GM19239 (cell line): ENCODE measurements around the gene FLT1.
A peak's percentile ranks its signal among the peaks of the same experiment; 100 is the strongest.

ENCODE experiments used
- DNase-seq: peaks from one replicate; pipeline ENCODE4 v3.0.0; 2011; ENCODE audit warnings: low spot score; ENCODE audit not compliant: insufficient read length
- FAIRE-seq: peaks from 2 replicates; lab custom pipeline; 2011; peaks lifted over from hg19 to GRCh38; lab: Jason Lieb, UNC

FLT1 gene

DNA sequence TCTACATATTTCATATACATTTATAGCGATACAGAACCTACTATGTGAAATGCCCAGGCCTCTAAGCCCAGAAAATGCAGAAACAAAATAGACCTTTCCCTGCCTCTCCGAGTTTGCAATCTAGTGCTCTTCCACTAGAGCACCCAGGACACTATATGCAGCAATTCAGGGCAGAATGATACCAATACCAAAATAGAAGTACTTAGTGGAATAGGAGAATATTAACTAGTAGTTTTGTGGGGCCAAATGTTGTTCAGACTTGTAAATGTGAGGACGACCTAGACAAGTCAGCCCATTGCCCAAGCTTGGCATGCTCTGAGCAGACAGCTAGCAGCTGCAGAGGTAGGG lies 35.8 kb upstream of the FLT1 start:
- DNase-seq (peak; percentile 34), FAIRE-seq (no peak)

DNA sequence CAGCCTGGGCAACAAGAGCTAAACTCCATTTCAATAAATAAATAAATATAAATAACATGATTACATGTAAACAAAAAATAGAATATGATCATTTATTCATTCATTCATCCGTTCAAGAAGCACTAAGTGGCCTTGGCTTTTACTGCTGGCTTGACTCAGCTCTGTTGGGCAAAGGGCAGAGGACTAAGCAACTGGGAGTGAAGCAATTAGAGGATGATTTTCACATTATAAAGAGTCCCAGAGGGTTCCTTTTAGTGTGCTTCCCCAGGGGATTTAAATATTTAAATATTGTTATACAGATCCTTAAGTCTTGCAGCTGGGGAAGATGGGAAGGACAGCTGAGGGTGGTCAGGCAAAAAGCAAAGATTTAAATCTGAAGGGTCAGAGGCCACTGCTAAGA lies 34.9 kb upstream of the FLT1 start:
- DNase-seq, result no peak
- no peak for FAIRE-seq

DNA sequence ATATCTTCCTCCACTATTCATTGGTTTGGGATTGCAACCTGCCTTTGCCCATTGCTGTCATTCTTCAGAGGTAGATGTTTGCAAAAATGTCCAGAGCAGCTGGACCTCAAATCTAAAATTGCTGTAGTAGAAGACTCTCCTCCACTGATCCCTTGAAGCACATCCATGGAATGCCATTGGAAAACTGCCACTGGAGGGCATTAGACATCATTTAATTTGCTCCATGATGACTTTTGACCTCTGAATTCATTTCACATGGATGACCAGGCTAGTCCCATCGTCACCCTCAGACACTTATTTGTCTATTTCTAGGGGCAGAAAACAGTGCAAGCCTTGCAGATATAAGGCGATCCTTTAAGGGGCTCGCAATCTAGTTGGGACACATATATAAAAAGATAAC lies 33.9 kb upstream of the FLT1 start:
- no peak for FAIRE-seq
- no peak for DNase-seq

DNA sequence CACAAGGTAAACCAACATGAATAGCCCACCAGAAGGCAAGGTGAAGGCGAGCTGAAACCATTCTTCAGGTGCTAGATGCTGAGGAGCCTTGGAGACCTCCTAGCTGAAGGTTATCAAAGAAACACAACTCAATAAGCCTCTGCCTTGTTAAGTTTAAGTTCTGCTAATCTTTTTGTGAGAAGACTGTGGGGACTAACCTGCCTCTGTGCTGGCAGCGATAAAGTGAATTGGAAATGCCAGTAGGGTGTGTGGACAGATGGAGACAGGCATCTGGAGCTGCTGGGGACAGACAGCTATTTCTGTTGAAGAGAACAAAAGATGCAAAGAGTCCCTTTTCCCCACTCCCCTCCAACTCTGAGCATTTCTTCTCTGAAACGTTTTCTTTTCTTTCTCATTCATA lies 33.5 kb upstream of the FLT1 start:
- DNase-seq (no peak), FAIRE-seq (peak; percentile 33)

DNA sequence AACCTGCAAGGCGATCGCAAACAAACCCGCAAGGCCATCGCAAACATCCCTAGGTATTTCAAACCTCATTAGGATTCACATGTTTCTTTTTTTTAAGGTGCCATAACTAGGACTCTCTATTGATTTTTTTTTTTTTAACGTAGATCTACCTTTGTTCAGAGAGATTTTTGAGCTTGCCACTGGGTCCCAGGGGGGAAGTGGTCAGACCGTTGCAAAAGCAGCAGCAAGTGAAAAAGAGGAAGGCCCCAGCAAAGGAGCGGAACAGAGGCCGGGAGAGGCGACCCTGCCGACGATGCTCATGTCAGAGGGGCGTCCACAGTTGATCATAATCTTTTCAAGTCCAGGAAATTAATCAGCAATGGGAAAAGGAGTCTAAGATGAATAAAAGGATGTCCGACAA lies 32.7 kb upstream of the FLT1 start:
- FAIRE-seq (peak; percentile 91), DNase-seq (peak; percentile 26)

DNA sequence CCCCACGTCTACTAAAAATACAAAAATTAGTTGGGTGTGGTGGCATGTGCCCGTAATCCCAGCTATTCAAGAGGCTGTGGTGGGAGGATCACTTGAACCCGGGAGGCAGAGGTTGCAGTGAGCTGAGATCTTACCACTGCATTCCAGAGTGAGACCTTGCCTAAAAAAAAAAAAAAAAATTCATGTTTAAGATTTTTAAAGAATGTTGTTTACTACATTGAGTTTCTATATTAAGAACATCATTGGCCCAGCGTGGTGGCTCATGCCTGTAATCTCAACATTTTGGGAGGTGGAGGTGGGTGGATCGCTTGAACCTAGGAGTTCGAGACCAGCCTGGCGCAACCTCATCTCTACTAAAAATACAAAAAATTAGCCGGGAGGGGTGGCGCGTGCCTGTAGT lies 31.9 kb upstream of the FLT1 start:
- FAIRE-seq, result no peak
- DNase-seq, result no peak

DNA sequence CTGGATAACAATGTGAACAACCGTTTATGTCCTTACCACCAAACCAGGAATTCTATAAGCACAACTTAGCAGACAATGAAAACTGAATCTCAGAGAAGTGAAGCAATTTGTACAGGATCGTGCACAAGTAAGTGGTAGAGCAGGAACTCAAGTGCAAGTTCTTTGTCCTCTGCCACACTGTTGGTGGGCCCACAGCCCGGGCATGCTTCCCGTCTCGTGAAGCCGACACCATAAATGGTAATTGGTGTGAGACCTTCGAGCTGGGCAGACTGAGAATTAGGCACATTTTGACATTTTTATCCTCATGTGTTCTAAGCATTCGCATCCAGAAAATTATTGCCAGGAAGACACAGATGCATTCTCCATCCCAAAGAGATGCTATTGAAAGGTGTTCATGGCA lies 27.9 kb upstream of the FLT1 start:
- DNase-seq (no peak), FAIRE-seq (no peak)

DNA sequence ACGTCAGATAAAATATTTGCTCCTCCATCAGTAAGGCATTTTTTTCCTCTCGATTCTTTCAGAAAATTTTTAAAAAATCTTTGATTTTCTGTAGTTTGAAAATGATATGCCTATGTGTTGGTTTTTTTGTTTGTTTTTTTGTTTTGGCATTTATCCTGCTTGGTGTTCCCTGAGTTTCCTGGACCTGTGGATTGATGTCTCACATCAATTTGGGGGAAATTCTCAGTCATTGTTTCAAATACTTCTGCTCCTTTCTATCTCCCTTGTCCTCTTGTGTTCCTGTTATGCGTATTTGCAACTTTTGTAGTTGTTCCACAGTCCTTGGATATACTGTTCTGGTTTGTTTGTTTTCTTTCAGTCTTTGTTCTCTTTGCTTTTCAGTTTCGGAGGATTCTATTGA lies 18.8 kb upstream of the FLT1 start:
- no peak for FAIRE-seq
- no peak for DNase-seq

DNA sequence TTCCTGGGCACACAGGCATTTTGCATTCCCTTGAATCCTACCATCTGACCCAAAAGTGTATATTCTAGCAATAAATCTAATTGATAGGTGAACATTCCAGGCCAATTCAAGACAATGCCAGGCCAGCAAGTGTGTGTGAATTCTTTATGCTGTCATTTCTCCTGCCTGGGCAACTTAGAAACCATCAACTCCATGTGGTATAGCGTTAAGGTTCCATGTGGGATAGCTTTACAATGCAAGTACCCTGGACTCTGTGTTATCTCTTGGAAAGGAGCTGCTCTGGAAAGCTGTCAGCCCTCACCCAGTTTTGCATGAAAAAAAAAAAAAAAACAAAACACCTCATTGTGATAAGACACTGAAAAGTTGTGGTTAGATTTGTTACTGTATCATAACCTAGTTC lies 15.6 kb upstream of the FLT1 start:
- FAIRE-seq, result peak; percentile 56

DNA sequence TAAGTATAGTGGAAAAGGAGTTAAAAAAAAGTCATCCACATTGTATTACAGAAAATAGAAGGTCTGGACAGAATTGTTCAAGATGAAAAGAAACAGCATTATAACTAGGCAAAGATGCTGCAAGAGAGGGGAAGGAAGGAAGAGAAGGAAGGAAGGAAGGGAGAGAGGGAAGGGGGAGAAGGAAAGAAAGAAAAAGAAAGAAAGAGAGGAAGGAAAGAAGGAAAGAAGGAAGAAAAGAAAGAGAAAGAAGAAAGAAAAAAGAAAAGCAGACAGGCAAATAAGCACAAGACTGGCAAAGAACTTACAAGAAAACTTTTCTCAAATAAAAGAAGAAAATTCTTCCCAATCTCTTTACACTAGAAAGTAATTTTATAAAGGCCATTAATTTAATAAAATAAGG lies 15.1 kb upstream of the FLT1 start:
- FAIRE-seq (no peak), DNase-seq (no peak)

More for the DNA sequence above, 15.6 kb upstream of the FLT1 start:
- no peak for DNase-seq

DNA sequence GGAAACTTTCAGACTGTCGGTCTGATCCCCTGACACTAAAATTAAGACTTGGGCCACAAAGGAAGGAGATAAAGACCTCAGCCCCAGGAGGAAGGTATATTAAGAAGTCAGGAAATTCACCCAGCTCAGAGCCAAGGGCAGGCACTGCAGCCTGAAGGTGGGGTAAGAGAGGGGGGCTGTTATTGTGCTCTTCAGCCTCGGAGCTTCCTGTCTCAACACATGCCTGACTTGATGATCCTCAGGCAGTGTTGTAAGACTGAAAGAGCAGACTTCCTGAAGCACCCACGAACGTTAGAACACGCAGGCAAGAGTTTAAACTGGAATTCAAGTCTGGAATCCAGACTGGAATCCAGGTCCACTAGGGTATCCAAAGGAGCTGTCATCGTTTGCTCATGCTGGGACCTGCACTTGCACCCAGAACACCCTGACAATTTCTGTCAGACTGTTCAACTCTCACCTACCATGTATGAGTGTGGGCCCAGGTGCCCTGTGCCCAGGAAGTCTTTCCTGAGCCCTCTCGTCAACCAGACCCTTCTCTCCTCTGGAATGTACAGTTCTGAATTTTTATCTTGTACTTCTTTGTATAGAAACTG lies 10.7 kb upstream of the FLT1 start:
- DNase-seq (no peak), FAIRE-seq (no peak)

DNA sequence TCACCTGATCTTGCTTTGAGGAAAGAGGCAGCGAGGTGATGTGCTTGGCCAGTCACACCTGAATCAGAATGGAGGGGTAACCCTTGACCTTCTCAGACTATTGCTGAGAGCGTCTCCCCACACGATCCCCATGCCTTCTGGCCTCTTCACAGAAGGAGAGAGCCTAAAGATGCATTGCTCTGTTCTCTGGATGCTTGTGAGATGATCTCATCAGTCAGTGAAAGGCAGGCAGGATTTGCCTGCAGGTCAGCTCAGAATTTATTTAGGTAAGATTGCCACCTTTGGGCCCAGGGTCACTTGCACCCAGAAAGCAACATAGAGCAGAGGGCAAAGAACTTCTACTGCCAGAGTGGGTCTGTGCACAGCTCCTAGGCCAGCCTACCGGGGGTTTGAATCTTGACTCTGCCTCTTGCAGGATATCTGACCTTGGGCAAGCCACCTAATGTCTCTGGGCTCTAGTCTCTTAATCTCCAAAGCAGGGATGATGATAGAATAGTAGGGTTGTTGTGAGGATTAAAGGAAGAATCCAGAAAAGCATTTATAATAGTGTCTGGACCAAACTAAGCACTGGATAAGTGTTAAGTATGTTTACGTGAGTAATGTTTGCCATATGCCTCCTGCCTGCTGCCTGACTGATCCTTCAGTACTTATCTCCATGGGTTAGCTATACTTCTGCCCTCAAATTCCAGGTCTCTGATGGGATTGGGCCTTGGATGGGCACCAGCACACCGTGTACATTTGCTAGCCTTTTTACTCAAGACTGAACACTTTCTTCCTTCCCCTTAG lies 8.4 kb upstream of the FLT1 start:
- FAIRE-seq (no peak), DNase-seq (no peak)

DNA sequence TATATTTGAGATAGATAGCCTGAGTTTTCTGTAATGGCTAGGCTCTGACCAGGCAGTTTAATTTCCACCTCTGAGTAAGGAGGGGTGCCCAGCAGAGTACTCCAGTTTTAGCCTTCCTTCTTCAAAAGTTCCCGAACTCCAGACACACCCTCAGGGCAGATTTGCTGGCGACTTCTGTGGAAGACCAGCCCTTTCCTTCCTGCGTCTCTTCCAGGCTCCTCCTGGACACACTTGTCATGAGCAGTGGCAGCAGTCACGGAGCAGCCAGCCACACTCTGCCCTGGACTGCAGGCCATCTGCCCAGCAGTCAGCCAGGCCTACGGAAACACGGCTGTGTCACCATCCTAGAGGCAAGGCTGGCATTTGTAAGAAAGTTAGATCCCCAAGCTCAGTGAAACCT lies 6.6 kb upstream of the FLT1 start:
- FAIRE-seq (no peak), DNase-seq (no peak)

DNA sequence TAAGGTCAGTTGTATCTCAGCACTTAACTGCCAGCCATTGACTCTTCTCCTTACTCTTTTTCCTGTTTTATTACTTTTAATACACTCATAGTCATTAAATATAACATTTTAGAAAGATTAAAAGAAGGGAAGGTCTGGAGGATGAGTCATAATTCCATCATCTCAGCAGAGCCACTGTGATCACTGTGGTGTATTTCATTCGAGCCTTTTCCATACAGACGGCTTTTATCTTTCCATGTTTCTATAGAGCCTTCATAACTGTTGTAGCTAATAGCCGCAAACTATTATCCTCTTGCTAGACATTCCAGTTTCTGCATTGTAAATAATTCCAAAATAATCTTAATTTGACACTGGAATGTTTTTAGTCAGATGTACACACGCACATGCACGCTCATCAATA lies 4.7 kb upstream of the FLT1 start:
- DNase-seq (no peak), FAIRE-seq (no peak)

DNA sequence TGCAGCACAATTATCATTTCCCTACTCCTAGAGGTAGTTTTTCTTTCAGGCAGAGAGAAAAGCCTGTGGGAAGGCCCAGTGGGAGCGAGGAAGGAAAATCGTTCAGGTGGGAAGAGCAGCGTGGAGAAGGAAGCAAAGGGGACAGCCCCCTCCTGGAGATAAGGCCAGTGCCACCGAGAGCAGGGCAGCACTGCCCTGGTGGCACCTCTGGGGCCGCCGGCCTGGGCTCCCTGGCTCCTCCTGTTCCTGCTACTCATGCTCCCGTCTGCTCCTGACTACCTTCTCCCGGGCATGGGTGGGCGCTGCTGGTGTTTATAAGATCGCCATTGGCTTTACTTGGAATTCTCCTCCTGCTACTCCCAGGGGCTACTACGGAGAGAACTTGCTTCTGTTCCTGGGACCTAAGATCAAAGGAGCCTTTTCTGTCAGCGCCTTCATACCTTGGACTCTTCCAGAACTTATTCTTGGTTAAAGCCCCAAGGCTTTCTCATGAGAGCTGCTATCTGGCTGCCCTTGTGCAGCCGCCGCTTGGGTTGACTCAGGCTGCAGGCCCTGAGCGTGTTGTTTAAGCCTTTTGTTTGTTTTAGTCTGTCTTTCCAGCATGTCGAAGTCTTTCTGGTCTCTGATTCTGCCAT lies 3.7 kb upstream of the FLT1 start:
- FAIRE-seq (no peak), DNase-seq (no peak)

DNA sequence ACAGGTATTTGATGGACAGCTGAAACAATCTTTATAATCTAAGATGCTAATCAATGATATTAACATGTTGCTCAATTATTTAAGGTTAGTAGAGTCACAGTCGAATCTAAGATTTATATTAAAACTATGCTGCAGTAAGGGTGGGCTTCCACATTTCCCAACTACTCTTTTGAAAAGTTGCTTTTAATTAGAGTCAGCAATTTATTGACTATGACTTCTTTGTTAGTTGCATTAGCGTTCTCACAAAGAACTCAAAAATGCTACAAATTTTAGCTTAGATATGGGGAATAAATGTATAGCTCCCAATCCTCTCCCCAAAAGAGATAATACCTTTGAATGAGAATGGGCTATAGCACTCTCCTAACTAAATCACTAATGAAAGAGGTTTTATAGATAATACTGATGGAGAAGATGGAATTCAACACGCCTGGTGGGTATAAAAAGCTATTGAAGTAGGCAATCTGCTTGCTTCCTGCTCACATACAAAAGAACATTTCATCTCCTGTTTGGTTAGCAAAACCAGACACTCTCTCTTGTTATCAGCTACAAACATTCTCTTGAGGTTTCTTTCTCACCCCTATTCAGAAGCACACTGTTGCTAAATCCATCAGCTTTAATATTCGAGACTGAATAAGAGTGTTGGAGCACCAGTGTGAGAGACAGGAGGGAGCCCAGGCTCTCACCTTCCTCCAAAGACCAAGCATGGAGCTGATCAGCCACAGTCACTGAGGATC lies 2.4 kb upstream of the FLT1 start:
- no peak for FAIRE-seq

DNA sequence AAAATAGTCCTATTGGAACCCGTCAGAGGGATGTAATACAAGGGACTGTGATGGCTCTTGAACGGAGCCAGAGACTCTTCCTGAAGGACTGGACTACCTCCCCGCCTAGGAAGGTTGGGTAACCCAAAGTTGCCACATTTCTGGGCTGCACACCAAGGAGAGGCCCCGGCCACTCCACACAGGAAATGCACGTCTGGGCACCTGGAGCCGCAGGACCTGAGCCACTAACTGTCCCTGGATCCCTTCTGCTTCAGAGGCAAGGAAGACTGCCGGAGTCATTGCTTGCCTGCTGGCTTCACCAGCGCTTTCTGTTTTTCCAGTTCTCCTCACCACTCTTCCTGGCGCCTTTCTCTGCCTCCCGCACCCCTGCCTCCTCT lies 1.2 kb upstream of the FLT1 start:
- no peak for DNase-seq
- FAIRE-seq, result no peak

More for the DNA sequence above, 2.4 kb upstream of the FLT1 start:
- DNase-seq, result no peak

DNA sequence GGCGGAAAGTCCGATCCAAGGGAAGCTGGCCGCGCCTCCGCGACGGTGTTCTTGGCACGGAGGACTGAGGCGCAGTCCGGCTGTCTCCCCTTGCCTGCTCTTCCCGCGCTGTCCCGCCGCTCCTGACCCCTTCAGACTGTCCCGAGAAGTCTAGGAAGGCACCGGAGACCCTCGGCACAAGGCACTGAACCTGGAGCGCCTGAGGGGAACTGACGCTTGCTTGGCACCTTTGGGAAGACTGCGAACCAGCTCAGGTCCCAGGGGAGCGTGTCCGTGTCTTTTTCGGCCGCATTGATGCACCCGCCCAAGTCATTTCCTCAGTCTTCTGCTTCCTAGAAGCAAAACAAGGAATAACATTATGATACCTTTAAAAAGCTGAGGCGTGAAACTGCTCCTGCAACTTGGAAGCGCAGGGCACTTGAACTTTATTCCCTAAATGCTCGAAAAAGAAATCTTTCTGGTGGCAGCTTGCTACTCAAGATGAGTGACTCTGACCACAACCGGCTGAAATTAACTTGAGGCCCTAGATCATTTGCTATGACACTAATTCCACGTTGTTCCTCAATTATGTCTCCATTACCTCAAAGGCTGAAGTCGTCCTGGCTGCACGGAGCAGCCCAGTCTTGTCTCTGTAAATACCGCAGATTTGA lies 735 bp upstream of the FLT1 start:
- FAIRE-seq (peak; percentile 66), DNase-seq (no peak)

DNA sequence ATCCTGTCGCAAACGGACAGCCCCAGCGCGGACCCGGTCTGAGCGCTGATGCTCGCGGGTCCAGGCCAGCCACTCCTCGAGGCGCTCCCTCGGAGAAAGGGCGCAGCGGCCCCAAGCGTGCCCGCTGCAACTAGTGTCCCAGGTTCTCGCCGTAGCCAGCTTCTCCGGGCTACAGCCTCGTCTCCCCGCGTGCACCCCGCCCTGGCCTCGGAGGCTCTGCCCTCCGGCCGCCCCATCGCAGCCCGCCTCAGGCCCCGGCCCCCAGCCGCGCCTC lies 487 bp downstream of the FLT1 start:
- DNase-seq, result peak; percentile 16
- no peak for FAIRE-seq

DNA sequence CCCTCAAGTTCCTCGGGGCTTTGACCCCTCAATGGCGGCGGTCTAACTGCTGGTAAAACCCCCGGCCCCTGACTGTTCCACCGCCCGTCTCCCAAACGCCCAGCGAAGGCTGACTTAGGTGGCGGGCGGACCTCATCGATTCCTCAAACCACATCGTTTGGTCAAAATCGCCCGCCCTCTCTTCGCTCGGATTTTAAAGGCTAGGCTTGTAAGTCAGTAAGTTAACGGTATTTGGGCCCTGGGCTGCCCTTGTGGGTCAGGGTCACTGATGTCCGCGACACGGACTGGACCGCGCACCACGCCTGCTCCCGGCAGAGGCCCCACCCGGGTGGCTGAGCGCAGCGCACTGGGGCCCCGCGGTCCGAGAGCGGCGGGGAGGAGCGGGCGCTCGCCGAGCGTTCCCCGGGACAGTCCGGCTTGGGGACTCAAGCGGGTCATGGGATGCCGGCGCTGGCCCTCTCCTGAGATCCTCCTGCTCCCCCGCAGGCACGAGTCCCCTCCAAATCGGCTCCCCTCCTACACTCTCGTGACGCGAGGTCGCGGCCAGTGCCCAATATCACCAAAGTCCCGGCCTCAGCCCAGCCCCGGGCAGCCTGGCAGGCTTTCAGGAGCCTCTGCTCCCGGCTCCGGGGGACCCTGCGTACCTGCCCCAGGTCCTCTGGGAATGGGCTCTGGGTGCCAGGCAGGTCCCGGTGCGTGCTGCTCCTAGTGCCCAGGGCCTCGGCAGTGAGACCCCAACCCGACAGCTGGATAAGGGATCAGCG lies 1.0 kb downstream of the FLT1 start:
- FAIRE-seq (peak; percentile 33), DNase-seq (peak; percentile 20)
